Adrenal gland (tissue), 5 donors: ENCODE results near the gene GDAP1L1.

Experiments
- POLR2A ChIP-seq, 2 donors: fragments of 450-650 bp; IDR thresholded peaks; one replicate each; pipeline ENCODE4 v1.6.1; 2017; ENCODE audit warnings: antibody characterized with exemption in 2 of 2, mild to moderate bottlenecking in 2 of 2, moderate library complexity in 1 of 2
- TF ChIP-seq, protein P1 (sequence below), 6 experiments: fragments of 450-650 bp in 4 of 6; fragments of 200-600 bp in 2 of 6; sonication (generic) in 1 of 6; IDR thresholded peaks; 1 replicate in 5 of 6; 2 replicates in 1 of 6; pipeline versions ENCODE4 v1.5.1 to v1.8.0; 2016 to 2021; ENCODE audit warnings: antibody characterized with exemption in 6 of 6, mild to moderate bottlenecking in 2 of 6, moderate library complexity in 1 of 6
- donor health status: DM: no; HTN: no; CAD: no.

DNA sequence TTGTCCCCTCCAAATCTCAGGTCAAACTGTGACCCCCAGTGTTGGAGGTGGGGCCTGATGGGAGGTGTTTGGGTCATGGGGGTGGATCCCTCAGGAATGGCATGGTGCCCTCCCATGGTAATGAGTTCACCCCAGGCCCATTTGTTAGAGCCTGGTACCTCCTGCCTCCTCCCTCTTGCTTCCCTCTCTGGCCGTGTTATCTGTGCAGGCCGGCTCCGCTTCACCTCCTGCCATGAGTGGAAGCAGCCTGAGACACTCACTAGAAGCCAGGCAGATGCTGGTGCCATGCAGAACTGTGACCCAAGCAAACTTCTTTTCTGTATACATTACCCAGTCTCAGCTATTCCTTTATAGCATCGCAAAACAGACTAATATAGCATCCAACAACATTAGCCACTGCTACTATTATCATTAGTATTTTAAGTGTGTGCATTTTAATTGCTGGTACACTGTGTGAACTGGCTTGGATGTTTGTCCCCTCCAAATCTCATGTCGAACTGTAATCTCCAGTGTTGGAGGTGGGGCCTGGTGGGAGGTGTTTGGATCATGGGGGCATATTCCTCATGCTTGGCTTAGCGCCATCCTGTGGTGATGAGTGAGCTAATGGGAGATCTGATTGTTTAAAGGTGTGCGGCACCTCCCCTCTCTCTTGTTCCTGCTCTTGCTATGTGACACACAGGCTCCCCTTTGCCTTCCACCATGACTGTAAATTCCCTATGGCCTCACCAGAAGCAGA is 24.3 kb upstream of the GDAP1L1 start:
- TF ChIP-seq, protein P1, sequence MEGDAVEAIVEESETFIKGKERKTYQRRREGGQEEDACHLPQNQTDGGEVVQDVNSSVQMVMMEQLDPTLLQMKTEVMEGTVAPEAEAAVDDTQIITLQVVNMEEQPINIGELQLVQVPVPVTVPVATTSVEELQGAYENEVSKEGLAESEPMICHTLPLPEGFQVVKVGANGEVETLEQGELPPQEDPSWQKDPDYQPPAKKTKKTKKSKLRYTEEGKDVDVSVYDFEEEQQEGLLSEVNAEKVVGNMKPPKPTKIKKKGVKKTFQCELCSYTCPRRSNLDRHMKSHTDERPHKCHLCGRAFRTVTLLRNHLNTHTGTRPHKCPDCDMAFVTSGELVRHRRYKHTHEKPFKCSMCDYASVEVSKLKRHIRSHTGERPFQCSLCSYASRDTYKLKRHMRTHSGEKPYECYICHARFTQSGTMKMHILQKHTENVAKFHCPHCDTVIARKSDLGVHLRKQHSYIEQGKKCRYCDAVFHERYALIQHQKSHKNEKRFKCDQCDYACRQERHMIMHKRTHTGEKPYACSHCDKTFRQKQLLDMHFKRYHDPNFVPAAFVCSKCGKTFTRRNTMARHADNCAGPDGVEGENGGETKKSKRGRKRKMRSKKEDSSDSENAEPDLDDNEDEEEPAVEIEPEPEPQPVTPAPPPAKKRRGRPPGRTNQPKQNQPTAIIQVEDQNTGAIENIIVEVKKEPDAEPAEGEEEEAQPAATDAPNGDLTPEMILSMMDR (IDR thresholded peaks at IDR 0.05) = no peak
- TF ChIP-seq POLR2A (IDR thresholded peaks at IDR 0.05) = no peak
